SU-DHL-6 (cell line): ENCODE results near the gene ATP10D.

Experiments used
- EZH2phosphoT487 ChIP-seq: fragments of 200-600 bp; sonication (generic), shearing (Covaris generic); conservative IDR thresholded peaks from 2 replicates; pipeline ENCODE4 v1.6.1; 2018; ENCODE audit warnings: mild to moderate bottlenecking, antibody characterized with exemption, low read length, moderate library complexity, mixed read lengths
- TF ChIP-seq, protein P1 (sequence below): fragments of 200-600 bp; sonication (generic); IDR thresholded peaks from one replicate; pipeline ENCODE4 v1.5.1; 2017; ENCODE audit warnings: antibody characterized with exemption, mild to moderate bottlenecking, low read length, moderate library complexity; ENCODE audit not compliant: insufficient read depth, poor library complexity, severe bottlenecking

DNA sequence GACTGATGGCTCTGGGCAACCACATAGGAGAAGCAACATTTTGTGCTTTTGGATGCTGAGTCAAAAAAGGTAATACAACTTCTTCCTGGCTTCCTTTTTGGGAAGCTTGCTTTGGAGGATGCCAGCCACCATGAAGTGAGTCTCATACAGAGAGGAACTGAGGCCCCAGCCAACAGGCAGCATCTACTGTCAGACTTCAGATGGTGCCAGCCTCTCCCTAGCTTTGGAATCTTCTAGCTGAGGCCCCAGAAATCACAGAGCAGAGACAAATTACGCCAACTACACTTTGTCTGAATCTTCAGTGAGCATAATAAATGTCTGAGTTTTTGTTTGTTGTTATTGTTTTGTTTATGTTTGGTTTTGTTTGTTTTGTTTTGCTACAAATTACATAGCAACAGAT is 136.1 kb downstream of the ATP10D start:
- TF ChIP-seq, protein P1, sequence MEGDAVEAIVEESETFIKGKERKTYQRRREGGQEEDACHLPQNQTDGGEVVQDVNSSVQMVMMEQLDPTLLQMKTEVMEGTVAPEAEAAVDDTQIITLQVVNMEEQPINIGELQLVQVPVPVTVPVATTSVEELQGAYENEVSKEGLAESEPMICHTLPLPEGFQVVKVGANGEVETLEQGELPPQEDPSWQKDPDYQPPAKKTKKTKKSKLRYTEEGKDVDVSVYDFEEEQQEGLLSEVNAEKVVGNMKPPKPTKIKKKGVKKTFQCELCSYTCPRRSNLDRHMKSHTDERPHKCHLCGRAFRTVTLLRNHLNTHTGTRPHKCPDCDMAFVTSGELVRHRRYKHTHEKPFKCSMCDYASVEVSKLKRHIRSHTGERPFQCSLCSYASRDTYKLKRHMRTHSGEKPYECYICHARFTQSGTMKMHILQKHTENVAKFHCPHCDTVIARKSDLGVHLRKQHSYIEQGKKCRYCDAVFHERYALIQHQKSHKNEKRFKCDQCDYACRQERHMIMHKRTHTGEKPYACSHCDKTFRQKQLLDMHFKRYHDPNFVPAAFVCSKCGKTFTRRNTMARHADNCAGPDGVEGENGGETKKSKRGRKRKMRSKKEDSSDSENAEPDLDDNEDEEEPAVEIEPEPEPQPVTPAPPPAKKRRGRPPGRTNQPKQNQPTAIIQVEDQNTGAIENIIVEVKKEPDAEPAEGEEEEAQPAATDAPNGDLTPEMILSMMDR = no peak
- TF ChIP-seq EZH2phosphoT487 = no peak
